ENCODE measurements around the gene PAX7.

DNA sequence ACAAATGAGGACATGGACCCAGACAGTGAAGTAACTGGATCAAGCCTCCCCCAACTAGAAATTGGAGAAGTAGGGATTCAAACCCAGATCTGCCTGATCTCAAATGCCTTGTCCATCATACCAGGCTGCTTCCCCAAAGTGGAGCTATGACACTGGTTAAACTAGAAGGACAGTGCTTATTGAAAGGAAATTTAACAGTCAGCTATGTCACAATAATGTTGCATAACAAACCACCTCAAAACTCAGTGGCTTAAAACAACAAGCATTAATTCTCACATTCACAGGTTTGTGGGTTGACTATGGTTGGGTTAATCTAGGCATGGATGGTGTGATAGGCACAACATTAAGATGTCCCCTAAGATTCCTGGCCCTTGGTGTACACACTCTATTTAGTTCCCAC is 121.8 kb downstream of the PAX7 start:
- TF ChIP-seq, protein P1, sequence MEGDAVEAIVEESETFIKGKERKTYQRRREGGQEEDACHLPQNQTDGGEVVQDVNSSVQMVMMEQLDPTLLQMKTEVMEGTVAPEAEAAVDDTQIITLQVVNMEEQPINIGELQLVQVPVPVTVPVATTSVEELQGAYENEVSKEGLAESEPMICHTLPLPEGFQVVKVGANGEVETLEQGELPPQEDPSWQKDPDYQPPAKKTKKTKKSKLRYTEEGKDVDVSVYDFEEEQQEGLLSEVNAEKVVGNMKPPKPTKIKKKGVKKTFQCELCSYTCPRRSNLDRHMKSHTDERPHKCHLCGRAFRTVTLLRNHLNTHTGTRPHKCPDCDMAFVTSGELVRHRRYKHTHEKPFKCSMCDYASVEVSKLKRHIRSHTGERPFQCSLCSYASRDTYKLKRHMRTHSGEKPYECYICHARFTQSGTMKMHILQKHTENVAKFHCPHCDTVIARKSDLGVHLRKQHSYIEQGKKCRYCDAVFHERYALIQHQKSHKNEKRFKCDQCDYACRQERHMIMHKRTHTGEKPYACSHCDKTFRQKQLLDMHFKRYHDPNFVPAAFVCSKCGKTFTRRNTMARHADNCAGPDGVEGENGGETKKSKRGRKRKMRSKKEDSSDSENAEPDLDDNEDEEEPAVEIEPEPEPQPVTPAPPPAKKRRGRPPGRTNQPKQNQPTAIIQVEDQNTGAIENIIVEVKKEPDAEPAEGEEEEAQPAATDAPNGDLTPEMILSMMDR (IDR thresholded peaks at IDR 0.05) = no peak
- no peak for TF ChIP-seq POLR2A (IDR thresholded peaks at IDR 0.05)

All from heart left ventricle (tissue), 13 donors.